Stimulated activated CD4-positive, alpha-beta T cell treated with anti-CD3 and anti-CD28 coated beads, Interleukin-2, amount 100 ng/mL, for 24 hours (primary cell): ENCODE results near the gene ATP10A.

Experiments
- DNase-seq, 2 donors: peaks; one replicate each; pipeline ENCODE4 v3.0.0-alpha.2; 2020

Gene ATP10A

DNA sequence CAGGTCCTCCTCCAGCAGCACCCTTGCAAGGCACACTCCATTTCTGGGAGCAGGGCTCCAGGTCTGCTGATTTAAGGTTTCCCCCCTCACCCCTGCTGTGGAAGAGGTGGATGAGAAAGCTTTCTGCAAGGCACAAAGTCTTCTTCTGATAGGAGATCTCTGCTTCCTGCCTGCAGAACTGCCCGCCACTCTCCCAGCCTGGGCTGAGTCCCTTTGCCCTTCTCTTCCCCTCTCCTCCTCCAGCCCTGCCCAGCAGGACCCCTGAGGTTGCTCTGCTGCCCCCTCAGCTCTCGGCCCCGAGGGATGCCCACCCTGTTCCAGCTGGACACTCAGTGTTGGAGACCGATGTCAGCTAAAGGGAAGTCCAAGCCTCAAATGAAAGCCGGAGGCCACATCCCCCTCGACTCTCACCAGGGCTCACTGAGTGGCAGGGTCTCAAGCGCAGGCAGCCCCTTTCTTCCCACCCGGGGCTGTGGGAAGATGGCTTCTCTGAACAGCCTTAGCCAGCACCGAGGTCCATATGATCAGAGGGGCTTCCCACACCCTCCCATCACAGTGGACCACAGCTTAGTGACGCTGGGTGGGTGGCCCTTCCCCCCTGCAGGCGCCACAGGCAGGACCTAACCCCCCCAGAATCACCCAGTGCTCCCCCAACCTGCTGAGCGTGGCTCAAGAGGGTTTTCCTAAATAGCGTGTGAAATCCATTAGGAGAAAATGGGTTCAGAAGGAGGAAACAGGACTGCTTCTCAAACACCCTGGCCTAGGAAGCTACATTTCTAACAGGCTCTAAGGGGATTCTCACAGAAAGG is 4.0 kb downstream of the ATP10A start:
- DNase-seq: no peak

DNA sequence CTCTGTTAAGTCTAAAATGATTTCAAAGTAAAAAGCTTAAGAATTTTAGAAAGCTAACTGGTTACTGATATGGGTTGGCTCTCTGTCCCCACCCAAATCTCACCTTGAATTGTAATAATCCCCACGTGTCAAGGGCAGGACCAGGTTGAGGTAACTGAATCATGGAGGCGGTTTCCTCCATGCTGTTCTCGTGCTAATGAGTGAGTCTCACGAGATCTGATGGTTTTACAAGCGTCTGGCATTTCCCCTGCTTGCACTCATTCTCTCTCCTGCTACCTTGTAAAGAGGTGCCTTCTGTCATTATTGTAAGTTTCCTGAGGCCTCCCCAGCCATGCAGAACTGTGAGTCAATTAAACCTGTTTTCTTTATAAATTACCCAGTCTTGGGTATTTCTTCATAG is 7.1 kb downstream of the ATP10A start:
- DNase-seq: peak in 1 of 2 donors; percentile 31

DNA sequence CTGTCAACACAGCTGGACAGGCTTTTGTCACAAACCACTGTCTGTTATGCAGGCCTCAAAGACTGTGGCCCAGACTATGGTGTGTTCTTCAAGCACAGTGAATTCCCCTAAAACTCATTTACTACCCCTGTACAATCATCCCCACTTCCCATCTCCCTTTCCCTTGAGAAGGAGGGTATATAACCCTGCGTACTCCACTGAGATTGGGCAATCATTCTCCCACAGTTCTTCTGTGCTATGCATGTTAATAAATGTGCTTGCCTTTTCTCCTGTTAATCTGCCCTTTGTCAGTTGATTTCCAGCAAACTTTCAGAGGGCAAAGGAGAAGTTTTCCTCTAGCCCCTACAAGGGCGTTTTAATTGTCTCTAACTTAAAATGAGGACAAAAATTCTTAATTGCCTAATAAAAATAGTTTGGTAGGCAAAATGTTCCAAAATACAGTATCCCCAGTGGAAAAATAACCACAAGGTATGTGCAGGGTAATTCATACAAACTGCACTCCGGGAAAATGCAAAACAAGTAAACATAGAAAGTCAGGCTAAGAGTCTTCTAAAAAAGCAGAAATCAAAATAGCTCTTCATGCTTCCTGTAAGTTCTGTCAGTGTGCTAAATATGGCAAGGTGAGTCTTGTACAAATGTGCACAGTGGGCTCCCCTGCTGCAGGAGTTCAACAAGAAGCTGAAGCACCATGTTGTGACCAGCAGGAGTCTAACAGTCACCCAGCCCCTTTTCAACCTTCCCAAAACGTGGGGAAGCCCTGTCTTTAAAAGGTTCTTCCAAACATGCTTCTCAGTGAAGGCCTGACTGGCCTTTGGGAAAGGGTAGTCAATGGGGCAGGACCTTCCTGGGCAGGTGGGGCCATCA is 10.2 kb downstream of the ATP10A start:
- DNase-seq: no peak

DNA sequence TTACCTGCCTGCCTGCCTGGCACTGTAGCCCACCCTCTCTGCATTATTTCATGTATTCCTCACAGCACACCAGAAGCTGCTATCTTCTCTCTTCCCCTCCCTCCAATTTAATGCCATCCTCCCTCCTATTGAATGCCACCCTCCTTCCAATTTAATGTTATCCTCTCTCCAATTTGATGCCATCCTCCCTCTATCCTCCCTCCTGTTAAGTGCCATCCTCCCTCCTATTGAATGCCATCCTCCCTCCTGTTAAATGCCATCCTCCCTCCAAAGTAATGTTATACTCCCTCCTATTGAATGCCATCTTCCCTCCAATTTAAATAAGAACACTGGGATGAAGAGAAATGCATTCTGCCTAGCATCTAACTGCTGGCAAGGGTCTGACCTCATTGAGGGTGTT is 11.1 kb downstream of the ATP10A start:
- no peak for DNase-seq

DNA sequence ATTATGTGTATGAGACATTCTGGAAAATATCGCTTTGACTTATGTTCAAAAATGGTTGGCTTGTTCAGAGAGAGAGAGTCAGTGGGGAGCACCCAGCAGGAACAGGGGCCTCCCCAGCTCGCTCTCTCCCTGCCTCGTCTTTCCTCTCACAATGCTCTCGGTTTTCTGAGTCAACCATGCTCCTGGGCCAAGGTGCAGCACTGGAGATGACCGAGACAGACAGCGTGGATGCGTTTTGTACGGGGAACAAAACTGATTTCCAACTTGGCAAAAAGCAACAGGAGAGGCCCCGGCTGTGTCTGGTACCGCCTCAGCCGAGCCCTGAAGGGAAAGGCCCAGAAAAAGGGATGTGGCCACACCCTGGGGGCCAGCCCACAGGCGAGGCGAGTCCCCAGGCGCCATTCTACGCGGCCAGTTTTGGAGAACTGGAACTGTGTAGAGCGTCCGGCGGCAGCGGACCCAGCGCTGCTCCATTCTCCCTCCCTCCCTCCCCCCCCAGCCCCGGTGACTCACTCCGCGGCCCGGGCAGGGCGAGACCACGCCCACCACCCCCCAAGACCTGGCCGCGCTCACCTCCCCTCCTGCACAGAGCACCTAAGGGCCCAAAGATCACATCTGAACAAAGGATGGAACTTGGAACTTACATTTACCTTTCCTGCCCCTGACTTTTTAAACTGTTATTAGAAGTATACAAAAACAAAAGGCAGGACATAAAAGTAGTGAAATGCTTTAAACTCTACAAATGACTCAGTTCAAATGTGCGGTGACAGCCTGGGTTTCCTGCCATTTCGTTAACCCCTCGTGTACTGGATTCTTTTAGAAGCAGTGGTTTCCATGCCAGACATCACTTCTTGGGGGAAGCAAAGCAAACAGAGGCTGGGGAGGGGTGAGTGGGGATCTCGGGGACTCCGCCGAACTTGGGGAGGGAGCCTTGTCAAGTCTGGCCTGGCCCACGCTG is 12.7 kb downstream of the ATP10A start:
- peak; percentile 72 to 78 for DNase-seq

DNA sequence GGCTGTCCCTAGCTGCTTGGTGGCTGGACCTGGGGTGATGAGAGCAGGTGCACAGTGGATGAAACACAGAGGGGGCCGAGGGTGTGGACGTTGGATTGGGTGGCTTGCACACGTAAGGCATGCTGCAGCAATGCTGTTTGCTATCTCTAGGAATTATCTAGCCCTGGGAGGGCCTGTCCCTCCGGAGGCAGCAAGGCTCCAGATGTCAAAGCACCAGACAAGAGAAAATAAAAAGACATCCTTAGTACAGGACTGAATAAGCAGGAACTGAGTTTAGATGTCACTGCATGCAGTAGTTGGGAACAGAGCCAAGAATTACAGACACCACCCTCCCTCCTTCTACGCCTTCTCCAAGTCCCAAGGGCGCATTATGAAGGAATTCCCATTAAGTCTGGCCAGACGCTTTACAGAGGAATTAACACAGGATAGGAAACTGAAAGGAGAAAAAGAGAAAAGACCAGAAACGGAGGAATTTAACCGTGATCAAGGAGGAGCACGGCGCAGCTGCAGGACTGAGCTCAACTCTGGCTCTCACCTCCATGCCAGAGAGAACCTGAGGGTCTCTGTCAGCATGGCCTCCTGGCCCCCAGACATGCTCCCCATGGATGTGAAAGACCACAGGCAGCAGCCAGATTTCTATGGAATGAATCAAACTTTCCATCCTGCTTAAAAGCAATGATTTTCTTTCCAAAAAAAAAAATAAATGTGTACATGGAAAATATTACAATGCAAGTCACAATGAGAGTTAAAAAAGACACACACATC is 13.8 kb downstream of the ATP10A start:
- DNase-seq: peak in 1 of 2 donors; percentile 41

DNA sequence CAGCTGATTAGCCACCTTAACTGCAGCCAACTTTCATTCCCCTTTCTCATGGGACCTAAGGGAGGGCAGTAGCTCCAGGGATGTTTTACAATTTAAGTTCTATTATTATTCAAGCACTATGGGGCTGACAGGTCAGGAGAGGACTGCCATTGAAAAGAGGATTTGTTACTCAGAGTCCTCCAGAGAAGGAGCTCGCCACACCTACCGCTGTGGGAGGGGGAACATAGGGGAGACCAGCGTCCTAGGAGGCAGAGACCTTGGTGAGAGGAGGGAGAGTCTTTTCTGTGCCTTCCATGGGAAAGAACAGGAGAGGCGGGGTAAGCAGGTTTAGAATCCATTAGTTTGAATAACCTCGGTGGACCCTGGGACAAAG is 14.4 kb downstream of the ATP10A start:
- DNase-seq: peak in 1 of 2 donors; percentile 16

DNA sequence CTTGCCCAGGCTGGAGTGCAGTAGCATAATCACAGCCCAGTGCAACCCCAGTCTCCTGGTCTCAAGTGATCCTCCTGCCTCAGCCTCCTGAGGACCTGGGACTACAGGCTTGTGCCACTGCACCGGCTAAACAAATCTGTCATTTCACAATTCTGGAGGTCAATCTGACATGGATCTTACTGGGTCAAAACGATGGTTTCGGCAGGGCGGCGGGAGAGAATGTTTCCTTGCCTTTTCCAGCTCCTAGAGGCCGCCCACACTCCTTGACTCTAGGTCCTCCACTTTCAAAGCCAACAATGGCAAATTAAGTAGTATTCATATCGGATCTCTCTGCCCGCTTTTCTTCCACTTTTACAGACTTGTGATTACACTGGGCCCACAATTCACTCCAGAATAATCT is 14.8 kb downstream of the ATP10A start:
- no peak for DNase-seq

DNA sequence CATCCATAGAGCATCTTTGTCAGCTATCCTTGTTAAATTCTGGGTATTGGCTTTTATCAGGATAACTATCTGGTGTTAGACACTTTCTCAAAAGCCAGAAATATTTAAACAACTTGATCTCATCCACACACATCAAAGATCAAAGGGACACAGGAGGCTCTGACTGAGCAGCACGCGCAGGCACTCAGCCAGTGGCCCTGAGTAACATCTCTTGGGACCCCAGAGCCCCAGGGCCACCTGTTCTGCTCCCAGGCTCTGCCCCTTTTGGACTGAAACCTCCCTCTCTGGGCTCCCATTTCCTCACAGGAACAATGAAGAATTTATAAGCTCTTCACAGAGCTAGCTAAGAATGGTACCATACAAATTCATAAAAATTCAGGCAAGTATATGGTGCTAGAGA is 16.1 kb downstream of the ATP10A start:
- peak in 1 of 2 donors; percentile 22 for DNase-seq

DNA sequence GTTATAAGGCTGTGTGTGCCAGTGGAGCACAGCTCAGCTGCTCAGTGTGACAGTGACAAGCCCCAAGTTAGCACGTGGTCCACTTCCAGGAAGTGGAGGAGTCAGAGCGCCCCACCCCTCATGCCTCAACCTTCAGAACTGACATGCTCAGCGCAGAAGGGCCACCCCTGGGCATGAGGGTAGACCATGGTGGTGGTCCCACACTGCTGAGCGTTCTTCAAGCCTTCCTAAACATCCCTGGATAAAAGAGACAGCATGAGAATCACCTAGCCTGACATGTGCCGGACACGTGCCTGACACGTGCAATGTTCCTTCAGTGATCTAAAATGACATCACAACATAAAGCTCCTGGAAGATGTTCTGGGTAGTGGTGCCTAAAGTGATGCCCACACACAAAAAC is 16.8 kb downstream of the ATP10A start:
- peak; percentile 62 to 69 for DNase-seq

DNA sequence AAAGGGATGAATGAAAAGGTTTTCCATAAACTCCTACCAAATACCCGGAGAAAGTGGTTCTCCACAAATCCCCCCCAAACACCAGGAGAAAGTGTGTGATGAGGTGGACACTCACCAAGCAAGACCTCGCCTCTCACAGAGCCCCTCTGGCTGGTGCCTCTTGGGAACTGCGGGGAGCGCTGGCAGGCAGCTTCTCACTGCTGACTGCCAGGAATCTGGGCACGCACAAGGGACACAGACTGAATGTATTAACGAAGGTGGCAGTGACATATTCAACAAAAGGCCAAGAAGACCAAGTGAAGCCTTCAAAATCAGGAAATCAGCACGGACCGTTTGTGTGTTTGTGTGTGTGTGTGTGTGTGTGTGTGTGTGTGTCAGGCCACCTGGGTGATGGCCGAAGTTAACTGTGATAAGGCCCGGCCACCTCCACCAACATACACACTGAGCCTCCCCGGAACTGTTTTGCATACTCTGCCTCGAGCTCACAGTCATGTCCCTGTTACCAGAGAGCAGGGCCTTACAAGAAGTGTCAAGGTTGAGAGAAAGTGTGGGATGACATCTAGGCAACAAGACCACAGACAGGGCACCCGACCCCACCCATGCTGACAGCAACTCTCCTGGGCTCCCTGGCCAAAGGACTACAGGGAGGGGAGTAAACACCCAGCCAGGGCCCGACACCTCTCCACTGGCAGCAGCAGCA is 18.0 kb downstream of the ATP10A start:
- DNase-seq: no peak

DNA sequence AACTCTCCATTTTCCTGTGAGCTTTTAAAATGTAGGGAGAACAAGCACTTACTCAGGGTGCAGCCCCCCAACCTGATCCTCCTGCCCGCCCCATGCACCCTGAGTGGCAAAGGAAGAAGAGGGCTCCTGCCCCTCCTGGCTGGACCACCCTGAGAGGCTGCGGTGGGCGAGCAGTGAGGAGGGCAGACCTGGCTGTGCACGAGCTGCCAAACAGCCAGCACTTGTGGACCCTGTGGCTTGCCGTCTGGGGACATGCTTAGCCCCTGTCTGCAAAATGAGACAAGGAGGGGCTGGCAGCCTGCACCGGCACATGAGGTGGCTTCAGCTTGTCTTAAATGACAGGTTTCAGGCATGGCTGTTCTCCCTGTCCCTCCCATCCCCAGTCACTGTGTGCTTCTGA is 18.6 kb downstream of the ATP10A start:
- no peak for DNase-seq

DNA sequence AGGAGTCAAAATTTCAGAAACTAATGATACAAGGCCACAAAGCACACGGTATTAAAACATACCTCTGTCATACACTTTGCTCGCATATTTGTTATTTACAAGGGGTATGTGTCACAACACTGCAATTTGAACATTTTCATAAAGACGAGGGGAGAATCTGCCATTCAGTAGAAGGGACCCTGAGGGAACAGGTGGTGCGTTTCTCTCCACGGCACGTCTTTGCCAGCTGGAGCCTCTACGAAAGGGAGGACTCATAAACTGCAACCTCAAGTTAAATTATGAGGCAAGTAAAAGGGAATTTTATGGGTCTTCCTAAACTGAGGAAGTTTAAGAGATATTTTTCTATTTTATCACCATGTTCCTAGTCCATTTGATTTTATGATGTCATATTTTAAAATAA is 19.1 kb downstream of the ATP10A start:
- peak in 1 of 2 donors; percentile 8 for DNase-seq

DNA sequence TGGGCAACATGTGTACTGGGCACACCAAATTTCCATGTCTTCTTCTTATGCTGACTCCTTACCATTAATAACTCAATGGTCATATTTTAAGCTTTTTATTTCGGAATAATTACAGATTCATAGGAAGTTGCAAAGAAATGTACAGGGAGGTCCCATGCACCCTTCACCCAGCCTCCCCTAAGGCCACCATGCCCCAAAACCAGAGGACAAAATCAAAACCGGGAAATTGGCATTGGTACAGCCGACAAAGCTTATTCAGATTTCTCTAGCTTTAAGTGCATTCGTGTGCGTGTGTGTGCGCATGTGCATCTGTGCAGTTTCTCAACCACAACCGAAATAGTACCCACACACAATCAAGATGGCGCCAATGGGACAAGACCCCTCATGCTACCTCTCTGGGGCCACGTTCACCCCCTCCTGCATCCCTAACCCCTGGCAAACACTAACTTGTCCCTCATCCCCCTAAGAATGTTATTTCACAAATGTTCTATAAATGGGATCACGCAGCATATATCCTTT is 23.4 kb downstream of the ATP10A start:
- no peak for DNase-seq

DNA sequence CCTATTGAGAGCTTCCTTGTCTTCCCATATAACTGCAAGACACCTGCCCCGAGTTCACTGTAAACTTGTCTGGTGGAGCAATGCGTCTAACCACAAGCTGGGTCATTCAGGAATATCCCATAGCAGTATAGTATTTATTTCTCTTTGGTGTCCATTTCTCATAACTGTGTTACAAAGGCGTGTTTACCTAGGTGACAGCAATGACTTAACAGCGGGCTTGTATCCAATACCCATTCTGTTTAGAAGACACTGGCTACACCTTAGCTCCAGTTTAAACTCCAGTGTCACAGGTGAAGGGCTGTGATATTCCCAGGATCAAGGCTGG is 24.3 kb downstream of the ATP10A start:
- no peak for DNase-seq

DNA sequence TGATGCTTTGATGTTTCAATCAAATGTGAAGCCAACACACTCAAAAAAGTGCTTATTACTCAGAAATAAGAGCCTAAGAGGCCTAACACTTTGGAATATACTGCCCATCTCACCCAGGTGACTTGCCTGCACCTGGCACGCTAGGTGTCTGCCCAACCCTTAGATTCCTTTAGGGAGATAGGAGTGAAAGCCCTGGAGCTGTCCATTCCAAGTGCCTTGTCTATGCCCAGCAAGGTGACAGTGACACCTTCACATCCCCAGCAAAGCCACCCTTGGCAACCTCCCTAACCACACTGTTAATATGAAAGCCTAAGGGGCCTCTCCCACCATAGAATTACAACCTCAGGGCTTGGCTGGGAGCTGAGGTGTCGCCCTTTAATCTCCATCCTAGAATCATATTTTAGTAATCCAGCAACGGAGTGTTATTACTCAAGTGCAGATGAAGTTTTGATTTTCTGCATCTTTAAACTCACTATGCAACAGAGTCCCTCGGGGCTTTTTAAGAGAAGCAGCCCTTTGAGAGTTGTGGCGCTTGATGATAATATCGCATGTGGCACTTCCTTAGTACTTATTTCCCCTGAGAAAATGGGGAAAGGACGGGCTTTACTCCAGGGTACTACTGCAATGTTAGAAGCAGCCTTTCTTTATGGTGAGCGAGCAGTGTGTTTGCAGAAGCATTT is 24.8 kb downstream of the ATP10A start:
- DNase-seq: no peak

DNA sequence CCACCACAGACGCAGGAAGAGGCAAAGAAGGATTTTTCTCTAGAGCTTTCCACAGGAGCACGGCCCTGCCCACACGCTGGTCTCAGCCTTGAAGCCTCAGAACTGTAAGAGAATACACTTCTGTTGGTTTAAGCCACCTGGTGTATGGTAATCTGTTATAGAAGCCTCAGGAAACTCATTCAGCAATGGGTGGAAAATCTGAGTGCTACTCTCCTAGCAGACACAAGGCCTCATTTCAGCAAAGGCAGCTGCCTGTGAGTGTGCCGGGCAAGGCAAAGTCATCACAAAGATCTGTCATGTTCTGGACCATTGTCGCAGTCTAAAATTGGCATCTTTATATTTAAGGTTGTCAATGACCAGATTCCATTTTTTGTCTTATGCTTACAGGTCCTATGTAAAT is 31.0 kb downstream of the ATP10A start:
- DNase-seq: no peak

DNA sequence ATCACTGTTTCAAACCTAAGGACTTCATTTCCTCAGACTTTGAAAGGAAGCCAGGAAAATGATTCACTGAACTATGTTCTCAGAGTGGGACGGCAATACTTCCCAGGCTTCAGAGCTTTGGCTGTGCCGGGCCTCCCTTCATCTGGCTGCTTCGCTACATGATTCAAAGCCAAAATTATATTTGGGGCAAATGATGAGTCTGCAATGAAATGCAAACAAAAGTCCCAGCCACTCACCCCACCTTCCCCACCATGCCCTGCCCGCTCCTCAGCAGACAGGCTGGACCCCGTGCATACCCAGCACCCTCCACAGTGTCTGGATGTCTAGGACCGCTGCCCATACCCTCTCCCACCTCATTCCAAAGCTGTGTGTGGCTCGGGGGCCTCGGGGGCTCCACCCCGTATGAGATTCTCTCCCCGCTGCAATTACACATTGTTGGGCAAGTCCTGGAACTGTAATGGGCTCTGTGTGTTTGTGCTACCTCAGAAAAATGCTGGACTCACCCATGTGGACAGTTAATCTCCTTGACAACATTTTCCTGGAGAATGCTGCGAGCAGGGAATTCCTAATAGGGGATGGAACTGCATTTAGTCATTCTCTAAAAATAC is 32.2 kb downstream of the ATP10A start:
- no peak for DNase-seq

DNA sequence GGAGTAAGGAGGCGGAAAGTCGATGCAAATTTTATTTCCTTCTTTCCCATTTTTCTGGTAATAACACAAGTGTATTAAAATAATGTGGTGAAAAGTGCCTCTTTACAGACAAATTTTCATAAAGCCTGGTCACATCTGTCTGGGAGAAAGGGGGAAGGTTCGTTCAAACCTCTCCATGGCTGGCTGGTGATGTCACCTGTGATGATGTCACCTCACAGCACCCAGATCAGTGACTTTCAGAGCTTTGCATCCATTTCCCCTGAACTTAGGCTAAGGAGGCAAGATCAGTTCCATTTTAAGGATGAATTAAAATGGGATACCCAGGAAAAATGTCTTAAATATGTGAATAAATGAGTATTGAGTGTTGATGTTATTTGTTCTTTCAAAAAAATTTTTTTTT is 34.1 kb downstream of the ATP10A start:
- no peak for DNase-seq

DNA sequence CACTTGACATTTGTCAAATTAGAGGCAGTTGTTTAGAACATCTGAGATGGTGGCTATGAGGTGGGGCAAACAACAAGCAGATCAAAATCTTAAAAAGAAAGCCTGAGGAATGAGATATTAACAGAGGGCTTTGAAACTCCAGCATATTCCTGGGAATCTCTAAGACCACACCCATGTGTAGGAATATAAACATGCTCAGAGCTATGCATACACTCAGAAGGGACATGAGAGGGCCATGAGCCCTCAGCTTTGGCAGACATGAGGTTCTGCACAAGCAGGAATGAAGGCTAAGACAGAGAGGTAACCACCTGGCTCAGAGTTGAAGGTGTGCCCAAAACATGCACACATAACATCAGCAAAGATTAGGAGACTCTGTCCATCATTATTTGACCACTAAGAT is 37.9 kb downstream of the ATP10A start:
- DNase-seq: no peak
